Measurements from ENCODE around the gene ABCC3. TPM values are rescaled to one million over a fixed set of nuclear protein-coding genes. Genes with fewer than 3 reads are reported as not detected.

Gene ABCC3
- total and polyA plus RNA-seq, 9 of the 15 experiments (the other 6 are each of a cell fraction or from before 2014, with no cell fraction given): 0.03 to 1.6 (median 0.42) TPM; not detected in 5

DNA sequence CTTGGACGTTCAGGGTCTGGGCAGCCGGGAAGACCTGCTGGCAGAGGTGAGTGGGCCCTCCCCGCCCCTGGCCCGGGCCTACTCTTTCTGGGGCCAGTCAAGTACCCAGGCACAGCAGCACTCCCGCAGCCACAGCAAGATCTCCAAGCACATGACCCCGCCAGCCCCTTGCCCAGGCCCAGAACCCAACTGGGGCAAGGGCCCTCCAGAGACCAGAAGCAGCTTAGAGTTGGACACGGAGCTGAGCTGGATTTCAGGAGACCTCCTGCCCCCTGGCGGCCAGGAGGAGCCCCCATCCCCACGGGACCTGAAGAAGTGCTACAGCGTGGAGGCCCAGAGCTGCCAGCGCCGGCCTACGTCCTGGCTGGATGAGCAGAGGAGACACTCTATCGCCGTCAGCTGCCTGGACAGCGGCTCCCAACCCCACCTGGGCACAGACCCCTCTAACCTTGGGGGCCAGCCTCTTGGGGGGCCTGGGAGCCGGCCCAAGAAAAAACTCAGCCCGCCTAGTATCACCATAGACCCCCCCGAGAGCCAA lies 8.6 kb upstream of the ABCC3 start (continued):
- TF ChIP-seq THRB (CRISPR knock-in tag; conservative IDR thresholded peaks at IDR 0.05): no peak
- no peak for TF ChIP-seq ZNF184 (CRISPR knock-in tag; IDR thresholded peaks at IDR 0.05)
- no peak for TF ChIP-seq ZNF609 (CRISPR knock-in tag; IDR thresholded peaks at IDR 0.05; ENCODE audit: borderline replicate concordance)
- no peak for TF ChIP-seq STAT5B (CRISPR knock-in tag; IDR thresholded peaks at IDR 0.05)
- no peak for TF ChIP-seq CHD4 (IDR thresholded peaks at IDR 0.05; ENCODE audit: insufficient read depth, insufficient replicate concordance, low read depth, low read length, poor library complexity, severe bottlenecking)
- TF ChIP-seq ZNF121 (CRISPR knock-in tag; conservative IDR thresholded peaks at IDR 0.05): no peak
- no peak for TF ChIP-seq CHD2 (IDR thresholded peaks at IDR 0.05; ENCODE audit: low read depth, low read length)
- TF ChIP-seq ZC3H8 (IDR thresholded peaks at IDR 0.05): no peak
- no peak for TF ChIP-seq PCBP1 (IDR thresholded peaks at IDR 0.05; ENCODE audit: low read depth, low read length, poor library complexity, severe bottlenecking)
- TF ChIP-seq GTF2F1 (IDR thresholded peaks at IDR 0.05; ENCODE audit: low read depth, low read length): no peak
- no peak for TF ChIP-seq SRSF3 (IDR thresholded peaks at IDR 0.05; ENCODE audit: insufficient read depth, low read length)
- TF ChIP-seq ZBTB1 (CRISPR knock-in tag; IDR thresholded peaks at IDR 0.05; ENCODE audit: borderline replicate concordance, low read depth): no peak
- TF ChIP-seq ZNF24 (IDR thresholded peaks at IDR 0.05): peak; percentile 86
- no peak for TF ChIP-seq ZNF449 (CRISPR knock-in tag; IDR thresholded peaks at IDR 0.05)
- no peak for TF ChIP-seq POLR2H (tag; IDR thresholded peaks at IDR 0.05; ENCODE audit: low read depth)
- no peak for TF ChIP-seq CREB1 (IDR thresholded peaks at IDR 0.05)
- no peak for TF ChIP-seq CREB1 (CRISPR knock-in tag; IDR thresholded peaks at IDR 0.05)
